SK-MEL-5 (cell line): ENCODE data around the gene PRTFDC1. TPM values are rescaled to one million over a fixed set of nuclear protein-coding genes. Genes with fewer than 3 reads are reported as not detected.
"Not testable (repeated sequence)": the region's sequence is repeated elsewhere in the genome, so short reads cannot be mapped to it uniquely, and the experiment has no call there.

Source experiments
- DNase-seq: peaks from one replicate; pipeline ENCODE4 v3.0.0-alpha.2; 2016; ENCODE audit warnings: low read depth, low spot score
- in situ Hi-C: cut with HindIII; loops from 2 replicates; pipeline ENCODE4 v1.10.0; 2016; ENCODE audit warnings: low sequenced_read_pairs, high pct_unique_total_duplicates, low pct_unique_long_range_greater_than_20kb
- total RNA-seq: library from RNA; depleted of rRNA; stranded (reverse); fragments of >200 nt; shearing (Covaris generic); gene quantifications from 2 replicates; pipeline ENCODE4 v1.2.3, GENCODE V29; 2014

Gene PRTFDC1
- total RNA-seq, 1 experiment from 2014 or later: 0.24 TPM

DNA sequence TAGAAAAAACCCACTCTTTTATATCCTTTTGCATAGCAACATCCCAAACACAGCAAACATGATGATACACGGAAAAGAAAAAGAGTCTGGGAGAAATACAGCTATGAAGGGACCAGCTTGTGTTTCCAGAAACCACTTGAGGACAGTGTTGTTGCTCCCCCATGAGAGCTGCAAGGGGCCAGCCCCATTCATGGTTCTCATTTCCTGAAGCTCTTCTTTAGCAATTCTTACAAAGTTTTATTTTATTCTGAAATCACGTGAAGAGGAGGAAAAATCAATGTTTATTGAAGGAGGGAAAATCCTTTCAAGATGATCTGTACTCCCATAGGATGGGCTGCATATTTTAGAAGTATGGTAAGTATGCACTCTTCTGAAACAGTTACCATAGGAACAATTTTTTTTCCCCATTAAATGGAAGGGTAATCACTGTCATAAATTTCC lies 17.5 kb upstream of the PRTFDC1 start:
- in situ Hi-C loops: no loop called here

DNA sequence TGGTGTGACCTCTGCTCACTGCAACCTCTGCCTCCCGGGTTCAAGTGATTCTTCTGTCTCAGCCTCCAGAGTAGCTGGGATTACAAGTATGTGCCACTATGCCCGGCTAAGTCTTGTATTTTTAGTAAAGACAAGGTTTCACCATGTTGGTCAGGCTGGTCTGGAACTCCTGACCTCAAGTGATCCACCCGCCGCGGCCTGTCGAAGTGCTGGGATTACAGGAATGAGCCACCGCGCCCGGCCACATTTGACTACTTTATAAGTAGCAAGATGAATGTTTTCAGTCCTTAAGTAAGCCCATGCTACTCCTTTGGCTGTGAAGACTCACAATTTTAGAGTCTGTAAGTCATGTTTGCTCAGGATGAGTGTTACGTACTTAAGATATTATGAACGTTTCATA lies 16.5 kb upstream of the PRTFDC1 start:
- DNase-seq, in situ Hi-C loops: not testable (repeated sequence)

More for the DNA sequence above, 17.5 kb upstream of the PRTFDC1 start:
- no peak for DNase-seq

GRCh38 chr10:24968349-24968748 lies 15.9 kb upstream of the PRTFDC1 start:
- no peak for DNase-seq
- in situ Hi-C loops: no loop called here

DNA sequence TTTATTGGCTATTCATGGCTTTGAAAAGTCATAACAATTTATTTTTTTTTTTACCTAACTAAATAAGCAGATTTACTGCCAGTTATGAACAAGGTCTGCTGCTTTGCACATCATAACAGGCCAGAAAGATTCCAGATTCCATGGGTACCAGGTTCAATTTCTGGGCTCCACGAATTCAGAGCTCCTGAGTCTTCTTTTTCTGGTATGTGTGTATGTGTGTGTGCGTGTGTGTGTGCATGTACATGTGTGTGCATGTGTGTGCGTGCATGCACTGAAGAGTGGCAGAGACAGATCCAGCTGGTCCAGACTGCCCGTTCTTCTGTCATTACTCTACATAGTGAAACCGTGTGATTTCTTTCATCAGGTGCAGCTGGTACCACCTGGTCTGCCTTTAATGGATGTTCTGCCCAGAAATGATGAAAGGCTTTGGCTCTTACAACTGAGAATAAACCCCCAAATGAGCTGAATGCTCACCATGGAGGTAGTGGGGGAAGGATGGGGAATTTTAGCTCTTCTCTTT lies 14.6 kb upstream of the PRTFDC1 start:
- DNase-seq: no peak
- in situ Hi-C loops: no loop called here

GRCh38 chr10:24965051-24965450 lies 12.6 kb upstream of the PRTFDC1 start:
- in situ Hi-C loops: no loop called here
- no peak for DNase-seq

DNA sequence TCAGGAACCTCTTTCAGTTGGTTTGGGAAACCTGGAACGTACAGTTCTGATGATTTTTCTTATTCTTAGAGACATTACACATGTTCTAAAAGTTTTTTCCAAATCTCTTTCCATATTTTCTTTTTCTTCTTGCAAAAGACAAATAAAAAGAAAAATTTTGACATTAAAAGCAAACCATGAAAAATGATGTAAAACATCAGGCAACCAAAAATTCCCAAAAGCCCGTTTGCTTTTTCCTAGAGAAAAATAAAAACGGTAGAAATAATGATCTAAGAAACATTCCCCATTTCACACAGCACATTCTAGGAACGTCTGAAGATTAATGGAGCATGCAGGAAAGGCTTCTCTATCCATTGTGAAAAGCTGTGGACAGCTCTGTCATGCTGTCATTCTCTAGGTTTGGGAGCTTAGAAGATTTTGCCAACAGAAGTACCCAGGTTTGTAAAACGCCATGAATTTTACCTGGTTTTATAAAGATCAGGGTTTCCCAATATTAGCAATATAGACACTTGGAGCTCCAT lies 11.2 kb upstream of the PRTFDC1 start:
- DNase-seq: no peak
- in situ Hi-C loops: no loop called here

- in situ Hi-C loops: no loop called here
- no peak for DNase-seq
Observed at GRCh38 chr10:24962995-24963394, 10.6 kb upstream of the PRTFDC1 start.

DNA sequence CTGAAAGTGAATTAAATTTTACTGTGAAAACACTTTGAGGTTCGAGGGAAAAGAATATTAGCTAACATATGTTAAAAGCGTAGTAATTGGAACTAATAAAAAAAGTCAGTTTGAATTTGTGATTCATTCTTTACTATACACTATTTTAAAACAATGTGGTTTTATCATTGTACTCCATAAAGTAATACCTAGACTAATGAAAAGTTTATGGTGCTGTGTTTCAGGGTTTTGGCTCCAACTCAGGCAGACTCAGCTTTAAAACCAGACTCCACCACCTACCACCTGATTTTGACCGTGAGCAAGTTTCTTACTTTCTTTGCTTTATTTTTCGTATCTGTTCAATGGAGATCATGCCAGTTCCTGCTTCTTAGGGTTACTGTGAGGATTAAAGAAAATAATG lies 9.2 kb upstream of the PRTFDC1 start:
- DNase-seq: no peak
- in situ Hi-C loops: no loop called here

DNA sequence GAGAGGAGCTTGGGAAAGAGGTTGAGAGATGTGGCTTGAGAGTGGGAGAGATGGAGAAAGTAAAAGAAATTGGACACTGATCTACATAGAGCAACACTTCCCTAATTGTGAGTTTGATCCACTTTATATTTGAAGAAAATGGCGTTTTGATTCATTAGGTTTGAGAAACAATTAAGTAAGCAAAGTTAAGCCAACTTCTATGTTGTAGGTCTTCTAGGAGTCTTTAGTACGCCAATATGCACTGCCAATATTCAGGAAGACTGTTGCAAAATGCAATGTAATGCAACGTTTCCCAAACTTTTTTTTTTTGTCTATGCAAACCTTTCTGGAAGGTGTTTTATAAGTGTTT lies 7.0 kb upstream of the PRTFDC1 start:
- no peak for DNase-seq
- in situ Hi-C loops: no loop called here

DNA sequence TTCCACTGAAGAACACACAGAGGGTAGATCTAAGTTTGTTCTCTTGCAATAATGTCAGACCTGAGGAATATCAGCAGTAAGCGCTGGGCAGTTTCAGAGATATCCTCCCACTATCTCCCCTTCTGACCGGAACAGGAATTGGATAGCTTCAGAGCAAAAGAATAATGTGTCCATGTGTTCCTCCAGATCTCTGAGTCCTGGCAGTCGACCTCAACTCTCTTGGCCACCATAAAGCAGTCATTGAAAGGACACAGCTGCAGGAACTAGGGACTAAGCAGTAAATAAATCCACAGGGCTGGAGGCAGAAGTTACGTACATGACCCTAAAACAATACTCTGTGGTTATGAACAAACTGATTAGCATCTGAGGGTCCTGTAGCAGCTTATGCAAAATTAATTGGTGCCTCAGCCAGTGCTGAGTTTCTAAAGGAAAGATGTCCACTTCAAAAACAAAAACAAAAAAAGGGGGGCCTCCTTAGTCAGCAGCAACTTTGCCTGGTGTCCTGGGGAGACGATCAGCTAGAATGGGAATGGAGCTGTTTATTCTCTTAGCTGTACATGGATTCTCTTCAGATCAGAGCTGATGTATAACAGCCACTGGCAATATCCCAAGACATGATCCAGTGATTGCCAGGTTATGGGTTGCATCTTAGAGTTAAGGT lies 6.4 kb upstream of the PRTFDC1 start:
- in situ Hi-C loops: no loop called here
- peak; percentile 87 for DNase-seq

- in situ Hi-C loops: no loop called here
- DNase-seq: peak; percentile 60
Observed at GRCh38 chr10:24958091-24958720, 5.8 kb upstream of the PRTFDC1 start.

- in situ Hi-C loops, DNase-seq: not testable (repeated sequence)
Observed at GRCh38 chr10:24957624-24958051, 5.2 kb upstream of the PRTFDC1 start.

DNA sequence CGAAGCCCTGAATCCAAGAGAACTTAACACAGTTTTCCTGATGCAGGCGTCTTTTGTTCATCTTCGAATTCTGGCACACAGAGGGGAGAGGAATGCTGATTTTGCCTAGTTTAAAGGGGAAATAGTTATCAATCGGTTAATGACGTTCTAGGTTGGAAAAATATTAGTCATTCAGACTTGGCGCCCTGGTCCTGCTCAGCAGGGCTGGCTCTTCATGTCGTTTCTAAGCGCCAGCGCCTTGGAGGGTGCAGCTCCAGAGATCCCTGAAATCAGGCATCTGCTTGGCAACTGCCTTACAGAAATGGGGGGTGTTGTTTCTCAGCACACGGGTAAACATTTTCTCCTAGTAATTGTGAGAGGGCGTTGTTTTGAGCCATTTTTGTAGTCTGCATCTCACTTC lies 1.3 kb upstream of the PRTFDC1 start:
- no peak for DNase-seq
- in situ Hi-C loops: no loop called here

DNA sequence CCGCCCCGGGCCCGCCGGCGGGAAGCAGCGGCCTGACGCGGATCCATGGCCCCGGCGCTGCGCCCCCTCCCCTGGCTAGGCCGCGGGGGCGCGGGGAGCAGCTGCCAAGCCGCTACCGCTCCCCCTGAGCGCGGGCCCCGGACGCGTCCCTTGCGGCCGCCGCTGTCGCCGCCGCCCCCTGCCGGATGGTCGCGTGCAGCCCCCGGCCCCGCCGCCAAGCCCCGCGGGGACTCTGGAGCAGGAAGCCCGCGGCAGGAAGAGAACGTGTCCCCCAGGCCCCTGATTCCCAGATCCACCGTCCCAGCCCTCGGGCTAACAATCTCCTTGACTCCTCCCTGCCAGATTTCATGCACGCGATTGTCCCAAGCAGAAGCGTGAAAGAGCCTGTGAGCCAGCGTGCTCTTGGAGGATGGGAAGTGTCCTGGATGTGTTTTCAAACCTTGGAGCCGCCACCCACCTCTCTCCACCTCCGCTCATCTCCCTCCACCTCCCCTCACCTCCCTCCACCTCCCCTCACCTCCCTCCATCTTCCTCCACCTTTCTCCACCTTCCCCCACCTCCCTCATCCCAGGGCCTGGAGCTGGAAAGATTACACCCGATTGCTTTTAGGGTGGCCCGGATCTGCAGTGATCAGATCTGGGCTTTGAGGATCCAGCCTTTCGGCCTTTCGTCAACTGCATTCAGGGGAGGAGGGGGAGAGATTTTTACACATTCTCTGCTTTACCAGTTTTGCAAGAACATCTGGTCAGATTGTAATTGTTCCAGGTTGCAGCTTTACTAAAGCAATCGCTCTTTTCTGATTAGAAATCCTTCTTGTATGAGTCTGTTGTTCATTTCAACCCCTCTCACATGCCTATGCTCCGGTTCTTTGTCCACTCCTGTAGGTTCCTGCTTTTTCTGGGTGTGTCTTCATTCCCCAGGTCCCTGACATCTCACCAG lies 570 bp upstream of the PRTFDC1 start:
- in situ Hi-C loops: no loop called here
- no peak for DNase-seq

DNA sequence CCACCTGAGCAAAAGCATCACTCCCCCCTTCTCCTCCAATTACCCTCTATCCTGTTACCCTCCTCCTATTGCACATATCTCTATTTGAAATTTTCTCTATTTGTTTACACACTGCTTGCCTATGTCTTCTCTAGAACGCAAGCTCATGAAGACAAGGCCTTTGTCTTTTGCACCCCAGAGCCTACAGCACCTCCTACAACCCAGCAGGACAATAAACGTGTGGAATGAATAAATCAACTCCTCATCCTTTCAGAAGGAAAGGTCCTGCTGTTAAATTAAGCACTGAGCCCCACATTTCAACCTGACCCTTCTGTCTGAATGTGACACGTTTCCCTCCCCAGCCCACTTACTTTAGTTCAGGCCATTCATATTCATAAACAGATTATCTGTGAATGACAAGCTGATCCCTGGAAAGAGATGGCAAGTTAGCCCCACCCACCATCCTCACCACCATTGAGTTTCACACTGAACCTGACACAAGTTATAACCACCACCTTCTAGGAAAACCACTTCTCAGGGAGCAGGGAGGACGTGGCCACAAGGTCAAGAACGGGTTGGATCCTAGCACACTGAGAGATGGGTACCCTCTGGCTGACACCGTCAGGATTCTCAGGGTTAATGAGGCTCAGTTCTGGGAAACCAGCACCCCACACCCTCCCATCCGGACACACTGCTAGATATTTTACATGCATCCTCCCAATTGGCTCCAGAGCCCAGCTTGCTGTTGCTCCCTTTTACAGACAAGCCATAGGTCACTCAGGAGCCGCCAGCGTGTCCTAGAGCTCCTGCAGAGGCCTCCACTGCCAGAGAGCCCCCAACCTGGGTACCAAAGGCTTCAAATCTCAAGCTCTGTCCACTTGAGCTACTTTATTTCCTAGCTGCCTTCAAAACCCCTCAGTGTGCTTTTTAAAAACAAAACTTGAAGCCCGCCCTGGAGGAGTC lies 934 bp downstream of the PRTFDC1 start:
- in situ Hi-C loops: no loop called here
- no peak for DNase-seq

DNA sequence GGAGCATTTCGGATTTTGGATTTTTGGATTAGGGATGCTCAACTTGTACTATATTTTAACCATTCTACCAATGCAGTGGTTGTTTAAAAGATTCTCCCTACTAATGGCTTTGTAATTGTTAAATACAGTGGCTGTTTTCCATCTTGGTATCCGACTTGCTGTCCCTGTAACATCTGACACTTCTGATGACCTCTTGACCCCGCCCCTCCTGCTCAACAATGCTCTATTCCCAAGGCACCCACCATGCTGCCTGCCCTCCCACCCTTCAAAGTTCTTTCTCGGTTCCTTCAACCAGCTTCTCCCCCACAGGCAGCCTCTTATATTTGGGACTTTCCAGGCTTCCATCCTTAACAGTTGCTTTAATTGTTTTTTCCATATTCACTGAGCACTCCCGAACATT lies 2.0 kb downstream of the PRTFDC1 start:
- no peak for DNase-seq
- in situ Hi-C loops: no loop called here

DNA sequence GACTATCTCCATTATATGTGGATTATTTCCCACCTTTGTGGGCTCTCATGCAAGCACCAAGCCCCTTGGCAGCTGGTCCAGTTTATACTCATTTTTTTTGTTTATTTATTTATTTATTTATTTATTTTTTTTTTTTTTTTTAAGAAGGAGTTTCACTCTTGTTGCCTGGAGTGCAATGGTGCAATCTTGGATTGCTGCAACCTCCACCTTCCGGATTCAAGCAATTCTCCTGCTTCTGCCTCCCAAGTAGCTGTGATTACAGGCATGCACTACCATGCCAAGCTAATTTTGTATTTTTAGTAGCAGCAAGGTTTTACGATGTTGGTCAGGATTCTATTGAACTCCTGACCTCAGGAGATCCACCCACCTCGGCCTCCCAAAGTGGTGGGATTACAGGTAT lies 2.8 kb downstream of the PRTFDC1 start:
- DNase-seq: no peak
- in situ Hi-C loops: no loop called here
